Effector CD4-positive, alpha-beta T cell (primary cell): ENCODE results near the gene RTN4R.
A peak's percentile ranks its signal among the peaks of the same experiment; 100 is the strongest.

Experiments used
- DNase-seq: peaks from one replicate; pipeline ENCODE4 v3.0.0-alpha.2; 2020

Gene RTN4R

DNA sequence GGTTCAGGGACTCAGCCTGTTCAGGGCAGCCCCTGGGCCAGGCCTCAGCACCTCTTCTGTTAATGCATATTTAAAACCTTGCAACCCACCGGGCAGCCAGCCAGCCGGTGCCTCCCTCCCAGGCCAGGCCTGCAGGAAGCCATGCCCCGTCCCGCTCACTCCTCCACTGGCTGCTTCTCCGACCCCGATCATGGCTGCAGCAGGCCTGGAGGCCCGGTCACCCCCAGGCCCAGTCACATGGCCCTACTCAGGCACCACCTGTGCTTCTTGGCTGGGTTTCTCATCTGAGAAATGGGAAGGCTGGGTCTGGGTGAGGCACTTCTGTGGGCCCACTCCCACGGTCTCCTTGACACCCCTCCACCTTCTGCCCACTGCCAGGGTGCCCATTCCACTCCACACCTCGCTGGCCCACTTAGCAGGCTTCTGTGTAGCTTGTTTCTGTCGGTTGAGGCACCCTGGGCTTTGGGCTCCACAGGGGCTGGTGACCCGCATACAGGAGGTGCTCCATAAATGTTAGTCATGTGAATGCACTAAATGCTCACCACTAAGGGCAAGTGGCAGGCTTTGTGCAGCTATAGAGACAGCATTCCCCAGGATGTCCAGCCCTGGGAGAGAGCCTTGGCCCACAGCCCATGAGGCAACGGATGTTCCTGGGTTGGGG is 11.4 kb downstream of the RTN4R start:
- DNase-seq: no peak

DNA sequence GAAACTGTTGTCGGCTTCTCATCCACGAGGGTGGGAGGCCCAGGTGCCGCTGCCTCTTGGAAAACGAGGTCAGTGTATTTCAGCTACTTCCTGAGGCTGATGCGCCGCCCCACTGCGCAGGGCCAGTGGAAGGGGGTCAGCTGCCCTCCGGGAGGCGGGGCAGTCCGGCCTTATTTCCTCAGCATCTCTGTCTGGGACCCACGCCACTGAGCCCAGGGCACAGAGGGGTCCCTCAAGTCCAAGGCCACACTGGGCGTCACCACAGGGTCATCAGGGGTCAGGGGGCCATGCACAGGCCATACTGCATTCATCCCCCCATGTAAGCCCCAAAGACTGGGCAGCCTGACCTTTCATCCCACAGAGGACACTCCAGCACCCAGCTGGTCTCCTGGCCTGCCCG is 12.1 kb downstream of the RTN4R start:
- no peak for DNase-seq

DNA sequence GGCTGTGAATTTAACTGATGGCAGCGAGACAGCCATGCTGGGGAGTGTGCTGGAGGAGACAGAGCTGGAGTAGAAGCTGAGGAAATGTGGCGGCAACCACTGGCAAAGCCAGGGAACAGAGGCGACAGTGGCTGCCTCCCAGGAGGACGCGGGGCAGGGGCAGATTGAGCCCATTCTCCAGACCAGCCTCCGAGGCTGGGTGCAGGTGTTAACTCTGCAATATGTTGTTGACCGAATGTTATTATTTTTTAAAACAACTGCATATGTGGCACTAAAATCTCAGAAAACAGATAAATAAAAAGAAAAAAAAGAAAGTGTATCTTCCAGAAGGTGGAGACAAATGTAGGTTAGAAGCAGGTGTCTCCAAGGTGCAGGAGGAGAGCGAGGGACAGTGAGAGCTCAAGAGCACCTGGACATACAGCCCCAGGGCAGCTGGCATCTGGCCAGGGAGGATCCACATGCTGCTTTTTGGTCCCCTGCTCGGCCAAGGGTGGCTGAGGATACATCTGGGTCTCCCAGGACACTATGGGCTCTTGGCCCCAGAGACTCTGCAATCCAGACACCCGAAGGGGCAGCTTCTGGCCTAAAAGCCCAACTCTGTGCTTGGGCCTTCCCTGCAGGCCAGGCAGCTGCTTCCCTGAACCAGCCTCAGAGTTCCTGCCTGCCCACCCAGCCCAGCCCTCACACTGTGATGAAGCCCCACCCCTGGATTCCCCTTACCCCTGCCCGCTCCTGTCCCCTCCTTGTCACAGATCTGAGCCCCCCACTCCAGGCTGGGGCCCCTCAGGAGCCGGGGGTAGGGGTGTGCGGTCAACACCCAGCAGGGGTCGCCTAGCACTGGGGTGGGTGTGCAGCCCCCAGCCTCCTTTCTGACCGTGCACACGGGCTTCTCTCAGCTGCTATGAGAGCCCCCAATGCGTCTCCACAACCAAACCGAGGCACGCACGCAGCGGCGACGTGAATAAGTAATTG is 12.9 kb downstream of the RTN4R start:
- no peak for DNase-seq

DNA sequence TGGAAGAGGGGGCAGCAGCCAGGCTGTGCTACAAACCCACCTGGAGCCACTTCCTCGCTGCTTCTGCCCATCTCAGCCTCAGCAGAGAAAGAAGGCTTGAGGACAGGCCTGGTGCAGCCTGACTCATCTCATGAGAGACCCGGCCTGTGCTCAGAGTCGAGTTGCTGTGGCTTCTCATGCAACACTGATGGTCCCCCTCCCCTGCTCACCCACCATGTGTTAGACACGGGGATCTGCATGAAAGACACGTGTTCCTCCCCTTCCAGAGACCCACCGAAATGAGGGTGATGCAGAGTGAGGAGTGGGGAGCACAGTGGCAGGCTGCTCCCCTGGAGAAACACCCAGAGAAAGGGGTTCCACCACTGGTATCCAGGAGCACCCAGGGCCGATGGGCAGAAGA is 15.0 kb downstream of the RTN4R start:
- DNase-seq: no peak

DNA sequence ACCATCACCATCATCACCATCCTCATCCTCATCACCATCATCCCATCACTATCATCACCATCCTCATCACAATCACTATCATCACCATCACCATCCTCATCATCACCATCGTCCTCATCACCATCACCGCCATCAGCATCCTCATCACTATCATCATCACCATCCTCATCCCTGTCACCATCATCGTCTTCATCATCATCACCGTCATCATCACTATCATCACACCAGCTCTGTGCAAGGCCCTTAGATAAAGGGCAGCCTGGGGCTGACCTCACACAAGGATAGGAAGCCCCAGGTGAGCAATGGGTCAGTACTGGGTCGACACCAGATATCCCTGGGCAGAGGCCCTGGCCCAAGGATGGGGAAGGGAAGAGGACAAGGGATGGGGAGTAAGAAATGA is 16.1 kb downstream of the RTN4R start:
- no peak for DNase-seq

DNA sequence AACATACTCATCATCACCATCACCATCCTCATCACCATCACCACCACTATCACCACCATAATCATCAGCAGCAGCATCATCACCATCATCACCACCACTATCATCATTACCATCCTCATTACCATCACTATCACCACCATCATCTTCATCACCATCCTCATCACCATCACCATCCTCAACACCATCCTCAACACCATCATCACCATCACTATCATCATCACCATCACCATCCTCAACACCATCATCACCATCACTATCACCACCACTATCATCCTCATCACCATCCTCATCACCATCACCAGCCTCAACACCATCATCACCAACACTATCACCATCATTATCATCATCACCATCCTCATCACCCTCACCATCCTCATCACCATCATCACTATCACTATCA is 16.6 kb downstream of the RTN4R start:
- DNase-seq: no peak

DNA sequence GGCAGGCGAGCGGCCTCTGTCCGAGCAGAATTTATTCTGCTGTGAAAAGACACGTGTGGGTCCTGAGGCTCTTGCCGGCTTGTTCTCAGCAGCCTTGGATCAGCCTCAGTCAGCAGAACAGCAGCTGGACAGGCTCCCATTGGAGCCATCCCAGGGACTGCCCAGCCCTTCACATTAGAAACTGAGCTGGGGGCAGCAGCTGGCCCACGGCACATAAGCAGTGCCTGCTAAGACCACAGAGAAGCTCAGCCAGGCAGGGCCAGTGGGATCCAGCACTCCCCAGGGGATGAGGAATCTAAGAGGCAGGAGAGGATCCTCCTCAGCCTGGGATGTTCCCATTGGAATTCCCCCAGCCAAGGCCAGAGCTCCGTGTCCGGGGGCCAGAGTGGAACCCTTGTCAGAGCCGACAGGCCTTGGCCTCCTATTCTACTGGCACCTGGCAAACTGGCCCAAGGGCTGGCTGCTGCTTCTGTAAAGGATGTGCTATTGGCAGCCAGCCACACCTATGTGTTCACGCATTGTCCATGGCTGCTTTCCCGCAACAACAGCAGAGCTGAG is 18.2 kb downstream of the RTN4R start:
- DNase-seq: no peak

DNA sequence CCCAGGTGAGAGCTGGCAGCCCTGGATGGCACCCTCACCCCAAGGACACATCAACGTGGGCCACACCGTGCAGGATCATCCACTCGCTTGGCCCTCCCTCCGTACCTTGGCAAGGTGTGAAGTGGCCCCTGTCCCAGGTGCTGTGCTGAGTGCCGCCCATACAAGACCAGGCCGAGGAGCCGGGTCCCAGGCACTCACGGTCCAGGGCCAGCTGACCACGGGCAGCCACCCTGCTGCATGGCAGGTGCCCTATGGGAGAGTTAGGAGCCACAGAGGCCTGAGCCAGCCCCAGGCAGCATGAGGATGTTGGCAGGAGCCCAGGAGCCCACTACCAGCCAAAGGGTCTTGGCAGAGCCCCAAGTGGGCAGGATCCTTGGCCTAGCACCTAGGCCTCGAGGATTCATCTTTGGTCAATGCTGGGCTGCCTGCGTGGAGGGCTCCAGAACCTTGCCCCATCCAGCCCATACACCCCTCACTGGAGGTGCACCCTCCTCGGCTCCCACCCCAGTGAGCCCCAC is 19.6 kb downstream of the RTN4R start:
- no peak for DNase-seq

DNA sequence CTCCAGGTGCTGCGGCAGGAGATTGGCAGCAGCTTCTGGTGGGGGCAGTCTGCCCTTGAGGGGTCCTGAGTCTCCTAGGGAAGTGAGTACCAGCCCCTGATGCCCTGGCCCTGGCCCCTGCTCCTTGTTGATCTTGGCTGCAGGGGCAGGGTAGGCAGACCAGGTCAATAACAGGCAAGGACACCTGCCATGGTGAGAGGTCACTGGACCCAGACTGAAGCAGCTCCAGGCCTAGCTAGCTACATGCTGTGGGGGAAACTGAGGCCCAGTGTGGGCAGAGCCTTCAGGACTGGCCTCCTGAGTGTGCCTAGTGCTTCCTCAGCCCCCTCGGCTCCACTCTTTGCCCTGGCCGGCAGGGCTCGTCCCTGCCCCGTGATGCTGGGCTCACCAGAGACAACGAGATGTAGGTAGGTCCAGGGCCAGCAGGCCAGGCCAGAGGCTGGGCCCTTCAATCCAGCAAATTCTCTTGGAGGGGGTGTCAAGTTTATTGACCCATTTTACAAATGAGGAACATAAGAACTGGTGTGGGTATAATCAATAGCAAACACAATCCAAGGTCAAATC is 20.4 kb downstream of the RTN4R start:
- no peak for DNase-seq

DNA sequence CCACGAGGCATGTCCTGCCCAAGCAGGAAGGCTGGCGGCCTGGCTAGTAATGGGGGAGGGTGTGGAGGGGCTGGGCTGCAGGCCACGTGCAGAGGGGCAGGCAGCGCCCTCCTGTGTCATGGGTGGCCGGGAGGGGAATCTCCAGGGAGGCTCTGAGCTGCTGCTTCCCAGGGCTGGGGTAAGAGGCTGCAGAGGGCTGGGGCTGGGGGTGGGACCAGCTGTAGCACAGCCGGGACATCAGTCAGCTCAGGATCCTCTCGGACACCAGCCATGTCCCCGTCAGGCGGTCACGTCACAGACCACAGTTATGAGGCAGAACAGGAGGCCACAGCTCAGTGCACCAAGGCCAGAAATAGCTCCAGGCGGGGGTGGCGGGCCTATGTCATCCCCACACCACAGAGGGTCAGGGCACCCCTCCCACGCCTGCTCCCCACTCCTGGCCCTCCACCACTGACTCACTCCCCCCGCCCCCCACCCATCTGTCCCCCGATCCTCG is 21.1 kb downstream of the RTN4R start:
- no peak for DNase-seq

DNA sequence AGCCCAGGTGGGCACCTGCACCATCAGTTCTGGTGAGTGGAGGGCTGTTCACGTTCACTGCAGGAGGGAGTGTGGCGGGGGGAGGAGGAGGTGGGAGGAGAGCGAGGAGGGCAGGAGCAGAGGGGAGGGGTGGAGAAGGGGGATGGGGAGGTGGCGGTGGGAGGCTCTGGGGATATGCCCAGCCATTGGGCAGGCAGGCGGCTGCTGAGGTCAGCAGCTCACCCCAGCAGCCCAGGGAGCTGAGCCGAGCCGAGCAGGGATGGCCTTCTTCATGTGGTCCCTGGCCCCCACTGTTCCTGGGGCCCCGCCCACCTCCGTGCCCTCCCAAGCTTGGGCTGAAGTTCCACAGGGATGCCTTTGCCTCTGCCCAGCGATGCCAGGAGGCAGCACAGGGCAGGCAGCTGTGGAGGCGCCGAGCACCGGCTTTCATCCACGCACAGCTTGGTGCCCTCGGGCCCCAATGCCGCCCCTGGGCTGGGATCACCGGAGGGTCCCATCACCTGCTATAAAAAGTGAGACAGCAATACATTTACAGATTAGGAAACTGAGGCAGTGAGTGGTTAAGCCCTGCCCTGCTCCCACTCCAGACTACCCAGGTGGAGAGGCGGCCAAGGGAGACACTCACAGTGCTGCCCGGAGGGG is 21.6 kb downstream of the RTN4R start:
- no peak for DNase-seq

DNA sequence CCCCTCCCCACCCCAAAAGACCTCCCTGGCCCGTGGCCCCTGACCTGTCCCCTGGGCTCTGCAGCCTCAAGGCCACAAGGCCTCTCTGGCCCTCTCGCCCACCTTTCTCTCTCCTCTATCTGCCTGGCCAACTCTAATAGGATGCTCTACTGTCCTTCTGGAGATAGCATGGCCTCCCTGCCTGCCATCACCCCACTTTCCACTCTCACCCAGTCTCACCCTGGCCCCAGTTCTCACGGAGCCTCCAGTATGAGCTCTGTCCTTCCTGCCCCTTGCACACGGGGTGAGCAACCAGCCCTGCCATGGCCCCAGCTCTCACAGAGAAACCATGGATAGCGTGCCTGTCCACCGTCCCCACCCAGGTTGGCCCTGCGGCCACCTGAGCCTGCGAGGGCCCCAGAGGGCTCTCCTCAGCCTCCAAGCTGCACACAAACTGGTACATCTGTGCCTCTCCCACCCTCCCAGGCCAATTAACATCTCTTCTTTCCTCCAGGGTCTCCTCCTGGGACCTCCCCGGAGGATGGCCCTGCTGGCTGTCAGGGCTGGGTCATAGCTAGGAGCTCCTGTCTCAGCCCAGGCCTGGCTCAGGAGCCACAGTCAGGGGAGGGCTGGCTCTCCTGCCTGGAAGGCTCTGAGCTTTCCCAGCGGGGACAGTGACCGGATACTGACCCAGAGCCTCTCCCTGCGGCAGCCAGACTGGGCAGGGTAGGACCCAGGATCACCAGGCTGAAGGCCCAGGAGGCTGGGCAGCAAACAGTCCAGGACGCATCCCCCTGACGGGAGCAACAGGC is 22.3 kb downstream of the RTN4R start:
- no peak for DNase-seq

DNA sequence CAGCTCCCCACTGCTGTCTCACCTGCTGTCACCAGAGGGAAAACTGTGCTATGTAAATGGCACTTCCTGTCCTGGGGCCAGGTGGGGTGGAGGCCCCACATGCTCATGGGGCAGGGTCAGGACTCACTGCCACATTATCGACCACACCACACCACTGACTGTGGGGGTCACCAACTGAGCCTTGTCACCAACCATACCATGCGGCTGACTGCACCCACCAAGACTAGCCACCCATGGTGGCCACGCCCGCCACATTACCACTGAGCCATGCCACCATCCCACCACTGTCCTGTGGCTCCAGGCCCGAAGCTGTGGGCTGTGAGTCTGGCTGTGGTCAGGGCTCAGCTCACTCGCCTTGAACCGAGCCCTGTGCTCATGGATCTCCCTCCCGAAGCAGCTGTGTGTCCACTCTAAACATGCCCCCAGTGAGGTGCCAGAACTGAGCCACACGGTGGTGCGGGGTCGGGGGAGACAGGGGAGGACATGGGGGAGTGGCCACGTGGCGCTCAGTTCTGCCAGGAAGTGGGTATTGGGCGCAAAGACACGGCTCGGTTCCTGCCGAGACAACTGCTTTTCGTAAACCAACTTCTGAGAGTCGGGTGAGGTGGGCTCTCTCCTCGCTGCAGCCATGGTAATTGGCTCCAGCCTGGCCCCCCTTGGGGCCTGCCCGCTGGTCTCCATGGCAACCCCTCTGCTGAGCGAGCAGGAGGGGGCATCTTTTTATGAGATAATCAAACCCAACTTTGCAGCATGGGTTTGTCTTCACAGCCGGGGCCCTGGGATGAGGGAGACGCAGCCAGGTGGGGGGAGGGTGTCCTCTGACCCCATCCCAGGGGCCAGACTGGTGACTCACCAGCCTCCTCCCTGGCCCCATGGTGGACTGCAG is 23.2 kb downstream of the RTN4R start:
- DNase-seq: peak; percentile 24

DNA sequence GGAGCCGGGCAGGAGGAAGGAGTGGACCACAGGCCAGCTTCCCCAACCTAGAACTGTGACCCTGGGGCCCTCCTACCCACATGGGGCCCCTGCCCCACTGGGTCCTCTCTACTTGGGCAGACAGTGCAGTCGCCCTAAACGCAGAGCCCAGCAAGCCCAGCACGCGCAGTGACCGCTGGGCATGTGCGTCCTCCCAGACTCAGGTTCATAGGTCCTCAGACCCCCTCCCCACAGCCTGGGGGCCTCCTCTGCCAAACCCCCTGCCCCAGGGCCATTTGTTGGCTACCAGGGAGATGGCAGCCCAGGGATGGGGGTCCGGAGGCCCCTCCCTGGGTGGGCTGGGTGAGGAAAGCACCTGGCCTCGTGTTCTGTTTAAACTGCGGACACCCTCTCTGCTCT is 23.9 kb downstream of the RTN4R start:
- DNase-seq: no peak

DNA sequence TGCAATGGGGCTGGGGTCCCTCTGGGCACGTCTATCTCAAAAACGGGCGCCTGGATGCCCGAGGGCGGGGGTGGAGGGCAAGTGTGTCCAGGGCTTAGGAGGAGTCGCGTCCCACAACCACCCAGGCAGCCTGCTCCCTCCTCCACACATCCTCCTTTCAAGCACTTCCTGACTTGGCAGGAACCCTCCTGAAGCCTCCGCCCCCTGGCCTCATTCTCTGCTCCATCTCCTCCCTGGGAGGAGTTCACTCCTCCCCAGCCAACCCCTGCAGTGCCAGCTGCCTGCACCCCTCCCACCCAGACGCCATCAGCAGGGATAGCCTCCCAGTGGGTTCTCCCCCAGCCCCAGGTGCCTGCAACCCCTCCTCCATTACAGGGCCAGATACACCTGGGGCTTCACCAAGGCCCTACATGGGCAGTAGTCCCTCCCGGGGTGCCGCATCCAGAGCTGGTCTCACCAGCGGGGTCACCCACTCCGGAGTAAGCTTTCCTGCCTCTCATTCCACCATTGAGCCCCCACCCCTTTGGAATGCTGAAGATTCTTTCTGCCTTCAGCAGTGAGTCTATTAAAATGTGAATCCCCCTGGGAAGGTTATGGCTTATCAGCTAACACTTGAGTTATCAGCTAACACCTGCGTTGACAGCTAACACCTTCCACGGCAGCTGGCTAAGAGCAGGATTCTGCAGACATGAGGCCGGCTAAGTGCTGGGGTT is 24.4 kb downstream of the RTN4R start:
- DNase-seq: peak; percentile 37

DNA sequence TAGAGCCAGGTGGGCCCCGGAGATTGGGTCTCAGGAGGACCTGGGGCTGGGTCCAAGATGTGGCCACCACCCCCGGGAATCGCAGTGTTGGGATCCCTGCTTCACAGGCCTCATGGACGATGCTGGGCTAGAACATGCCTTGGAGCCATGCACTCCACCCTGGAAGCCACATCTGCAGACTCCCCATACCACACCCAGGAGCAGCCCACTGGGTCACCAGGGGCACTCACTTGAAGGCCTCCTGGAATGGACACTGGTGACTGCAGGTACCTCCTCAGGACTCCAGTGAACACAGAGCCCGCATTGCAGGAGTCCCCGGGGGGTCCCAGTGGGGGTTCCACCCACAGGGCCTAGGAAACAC is 25.0 kb downstream of the RTN4R start:
- DNase-seq: no peak

DNA sequence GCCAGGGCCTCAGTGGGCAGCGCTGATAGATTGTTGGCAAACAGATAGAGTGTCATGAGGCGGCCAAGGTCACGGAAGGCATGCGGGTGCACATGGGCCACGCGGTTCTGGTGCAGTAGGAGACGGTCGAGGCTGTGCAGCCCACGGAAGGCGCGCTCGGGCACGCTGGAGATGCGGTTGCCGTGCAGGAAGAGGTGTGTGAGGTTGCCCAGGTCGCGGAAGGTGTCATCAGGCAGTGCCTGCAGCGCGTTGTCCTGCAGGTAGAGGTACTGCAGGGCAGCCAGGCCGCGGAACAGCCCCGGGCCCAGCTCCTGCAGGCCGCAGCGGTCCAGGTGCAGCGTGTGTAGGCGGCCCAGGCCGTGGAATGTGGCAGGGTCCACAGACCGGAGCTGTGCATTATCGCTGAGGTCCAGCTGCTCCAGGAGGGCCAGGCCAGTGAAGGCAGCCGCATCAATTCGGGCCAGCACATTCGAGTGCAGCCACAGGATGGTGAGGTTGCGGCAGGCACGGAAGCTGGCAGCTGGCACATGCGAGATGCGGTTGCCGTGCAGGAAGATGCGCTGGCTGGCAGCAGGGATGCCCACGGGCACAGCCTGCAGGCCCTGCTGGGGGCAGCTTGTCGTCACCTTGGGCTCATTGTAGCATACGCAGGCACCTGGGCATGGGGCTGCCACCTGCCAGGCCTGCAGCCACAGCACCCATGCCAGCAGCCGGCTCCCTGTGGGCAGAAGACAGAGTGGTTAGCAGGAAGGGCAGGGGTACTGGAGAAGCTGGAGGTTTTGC is 25.5 kb downstream of the RTN4R start:
- no peak for DNase-seq

DNA sequence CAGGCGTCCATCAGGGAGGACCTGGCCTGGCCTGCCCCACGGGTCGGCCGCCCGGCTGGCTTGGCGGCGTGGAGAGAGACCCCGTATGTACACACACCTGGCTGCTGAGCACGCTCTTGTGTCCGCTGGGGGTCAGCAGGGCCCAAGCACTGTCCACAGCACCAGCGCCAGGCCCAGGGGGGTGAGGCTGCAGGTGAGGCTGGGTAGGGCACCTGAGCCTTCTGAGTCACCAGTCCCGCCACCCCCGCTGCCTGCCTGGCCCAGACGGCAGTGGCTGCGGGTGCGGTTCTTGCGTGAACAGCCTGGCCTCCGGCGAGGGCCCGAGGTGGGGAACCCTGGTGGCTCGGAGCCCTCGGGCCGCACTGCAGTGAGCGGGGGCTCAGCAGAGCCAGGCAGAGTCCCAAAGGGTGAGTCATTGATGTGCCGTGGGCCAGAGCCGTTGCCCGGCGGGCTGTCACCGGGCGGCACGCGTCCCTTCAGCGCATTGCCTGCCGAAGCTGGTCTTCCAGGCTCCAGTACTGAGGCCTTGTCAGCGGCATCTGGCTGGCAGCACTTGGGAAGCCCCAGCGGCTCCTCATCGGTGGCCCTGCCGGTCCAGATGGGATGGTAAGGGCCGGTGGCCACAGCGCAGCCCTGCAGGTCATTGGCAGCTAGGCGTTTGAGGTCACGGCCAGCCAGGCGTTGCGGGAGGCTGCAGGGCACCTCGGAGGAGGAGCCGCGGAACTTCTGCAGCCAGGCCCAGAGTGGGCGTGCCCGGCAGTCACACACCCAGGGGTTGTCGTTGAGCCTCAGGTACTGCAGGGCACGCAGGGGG is 26.3 kb downstream of the RTN4R start:
- no peak for DNase-seq
